ENCODE measurements around the gene SRGAP3.

GRCh38 chr3:9143184-9143583 is 106.3 kb downstream of the SRGAP3 start:
- TF ChIP-seq CTCF (IDR thresholded peaks at IDR 0.05; ENCODE audit: poor library complexity) (no peak), EZH2phosphoT487 (IDR thresholded peaks at IDR 0.05; ENCODE audit: low read depth, severe bottlenecking, unreplicated experiment) (no peak)

Data from hepatocyte (in vitro differentiated cells).